HUES64 (cell line): Measurements from ENCODE around the gene BFSP2. TPM values are rescaled to one million over a fixed set of nuclear protein-coding genes. Genes with fewer than 3 reads are reported as not detected.

ENCODE experiments used
- H3K27ac ChIP-seq: 2 replicates; pipeline ENCODE4 v1.7.0; 2013; ENCODE audit warnings: low read depth, low read length, inconsistent platforms
- H3K27me3 ChIP-seq: 2 replicates; pipeline ENCODE4 v1.6.1; 2013; ENCODE audit warnings: mild to moderate bottlenecking, low read length; ENCODE audit not compliant: insufficient read depth
- H3K36me3 ChIP-seq: 2 replicates; pipeline ENCODE4 v1.6.1; 2013; ENCODE audit warnings: mild to moderate bottlenecking, low read length; ENCODE audit not compliant: insufficient read depth
- H3K4me1 ChIP-seq: 2 replicates; pipeline ENCODE4 v1.6.1; 2013; ENCODE audit warnings: mild to moderate bottlenecking, low read length, moderate library complexity; ENCODE audit not compliant: insufficient read depth
- H3K4me3 ChIP-seq: 2 replicates; pipeline ENCODE4 v1.5.1; 2013; ENCODE audit warnings: mild to moderate bottlenecking, low read length, moderate library complexity
- H3K9ac ChIP-seq: 2 replicates; pipeline ENCODE4 v1.6.1; 2013; ENCODE audit warnings: mild to moderate bottlenecking, low read depth, low read length
- H3K9me3 ChIP-seq: 2 replicates; pipeline ENCODE4 v1.6.1; 2013; ENCODE audit warnings: low read depth, low read length; ENCODE audit not compliant: insufficient read depth
- WGBS: fragments of 150-250, 120-280 bp; methylation state at CpG from one replicate; pipeline ENCODE4 v1.1.7; 2013; ENCODE audit warnings: missing lambda C conversion rate; 5-methylcytosine and 5-hydroxymethylcytosine counted together
- polyA plus RNA-seq, 2 experiments: library from polyadenylated mRNA; stranded (reverse); fragments of 50-300 nt; gene quantifications; one replicate each; pipeline ENCODE4 v1.2.3, GENCODE V29; 2013

Gene BFSP2, protein sequence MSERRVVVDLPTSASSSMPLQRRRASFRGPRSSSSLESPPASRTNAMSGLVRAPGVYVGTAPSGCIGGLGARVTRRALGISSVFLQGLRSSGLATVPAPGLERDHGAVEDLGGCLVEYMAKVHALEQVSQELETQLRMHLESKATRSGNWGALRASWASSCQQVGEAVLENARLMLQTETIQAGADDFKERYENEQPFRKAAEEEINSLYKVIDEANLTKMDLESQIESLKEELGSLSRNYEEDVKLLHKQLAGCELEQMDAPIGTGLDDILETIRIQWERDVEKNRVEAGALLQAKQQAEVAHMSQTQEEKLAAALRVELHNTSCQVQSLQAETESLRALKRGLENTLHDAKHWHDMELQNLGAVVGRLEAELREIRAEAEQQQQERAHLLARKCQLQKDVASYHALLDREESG
- polyA plus RNA-seq (2013, experiment 1 of 2), result not detected
- 1.7 TPM for polyA plus RNA-seq (2013, experiment 2 of 2)

DNA sequence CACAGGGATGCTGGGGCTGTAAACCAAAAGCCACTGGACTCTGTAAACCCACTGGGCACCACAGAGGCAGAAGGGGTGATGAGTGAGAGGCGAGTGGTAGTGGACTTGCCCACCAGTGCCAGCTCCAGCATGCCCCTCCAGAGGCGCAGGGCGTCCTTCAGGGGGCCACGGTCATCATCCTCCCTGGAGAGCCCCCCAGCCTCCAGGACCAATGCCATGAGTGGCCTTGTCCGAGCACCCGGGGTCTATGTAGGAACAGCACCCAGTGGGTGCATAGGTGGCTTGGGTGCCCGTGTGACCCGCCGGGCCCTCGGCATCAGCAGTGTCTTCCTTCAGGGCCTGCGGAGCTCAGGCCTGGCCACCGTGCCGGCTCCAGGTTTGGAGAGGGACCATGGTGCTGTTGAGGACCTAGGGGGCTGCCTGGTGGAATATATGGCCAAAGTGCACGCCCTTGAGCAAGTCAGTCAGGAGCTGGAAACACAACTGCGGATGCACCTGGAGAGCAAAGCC, at the start of gene BFSP2:
Gene BFSP2 (plus strand): TSS at position 51 of the 510 bp plus-strand sequence. CDS start 28 bp downstream, at position 79.
- Histone ChIP-seq H3K9me3 (no peaks in the 10 kb centered on the region), H3K27ac (no peak within 1 kb of the TSS), H3K4me1 (peaks cover 6% of the 10 kb centered on the region), H3K27me3 (no peaks in the 10 kb centered on the region), H3K36me3 (no peaks in the 10 kb centered on the region), H3K9ac (no peak within 1 kb of the TSS), H3K4me3 (no peak within 1 kb of the TSS)
- WGBS, result 95% methylated on average over 15 of the region's 15 CpGs

DNA sequence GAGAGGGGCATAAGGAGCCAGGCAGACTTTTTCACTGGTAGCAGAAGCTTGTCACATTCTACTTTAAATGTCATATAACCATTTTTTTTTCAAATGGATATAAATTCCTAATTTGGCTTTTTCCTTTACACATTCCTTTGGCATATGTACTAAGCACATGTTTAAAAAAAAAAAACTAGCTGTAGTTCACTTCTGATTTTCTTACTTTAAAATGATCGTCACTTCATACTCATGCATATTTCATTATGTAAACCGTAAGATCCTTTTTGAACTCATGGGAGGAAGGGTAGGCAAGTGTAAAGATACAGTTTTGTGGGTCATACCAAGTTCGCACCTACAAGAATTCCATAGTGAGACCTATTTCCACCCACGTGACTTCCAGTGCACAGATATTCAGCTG, 45.1 kb upstream of the BFSP2 start:
- no peak overlapping the region for H3K27ac ChIP-seq
- no peaks in the 10 kb centered on the region for H3K36me3 ChIP-seq
- no peak overlapping the region for H3K9ac ChIP-seq
- no peaks in the 10 kb centered on the region for H3K27me3 ChIP-seq
- WGBS, result 99% methylated on average over 4 of the region's 4 CpGs
- H3K9me3 ChIP-seq, result peaks cover 6% of the 10 kb centered on the region; the same call in 1 of the 2 replicates
- H3K4me1 ChIP-seq, result no peaks in the 10 kb centered on the region
- no peak overlapping the region for H3K4me3 ChIP-seq

DNA sequence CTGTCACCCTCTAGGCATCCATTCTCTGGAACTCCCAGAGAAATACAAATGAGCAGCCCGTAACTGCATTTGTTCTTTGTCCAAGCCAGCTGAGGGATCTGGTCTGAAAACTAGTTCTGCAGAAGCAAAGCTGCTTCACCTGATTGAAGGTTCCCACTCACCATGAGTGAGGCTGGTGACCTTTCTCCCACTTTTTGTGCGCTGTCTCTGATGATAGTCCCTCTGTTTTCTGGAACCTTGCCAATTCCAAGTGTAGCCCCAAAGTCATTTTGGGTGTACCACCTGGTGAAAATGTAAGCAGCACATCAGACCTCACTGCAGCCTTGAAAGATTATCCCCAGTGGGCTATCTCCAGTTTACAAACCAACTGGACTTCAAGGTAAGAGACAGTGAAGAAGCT, 39.4 kb upstream of the BFSP2 start:
- no peak overlapping the region for H3K27ac ChIP-seq
- no peak overlapping the region for H3K9ac ChIP-seq
- no peak overlapping the region for H3K4me3 ChIP-seq
- H3K27me3 ChIP-seq, result no peaks in the 10 kb centered on the region
- H3K9me3 ChIP-seq, result peaks cover 6% of the 10 kb centered on the region; the same call in 1 of the 2 replicates
- no peaks in the 10 kb centered on the region for H3K36me3 ChIP-seq
- peaks cover 5% of the 10 kb centered on the region; the same call in 1 of the 2 replicates for H3K4me1 ChIP-seq
- WGBS, result 91% methylated on average over 2 of the region's 2 CpGs

DNA sequence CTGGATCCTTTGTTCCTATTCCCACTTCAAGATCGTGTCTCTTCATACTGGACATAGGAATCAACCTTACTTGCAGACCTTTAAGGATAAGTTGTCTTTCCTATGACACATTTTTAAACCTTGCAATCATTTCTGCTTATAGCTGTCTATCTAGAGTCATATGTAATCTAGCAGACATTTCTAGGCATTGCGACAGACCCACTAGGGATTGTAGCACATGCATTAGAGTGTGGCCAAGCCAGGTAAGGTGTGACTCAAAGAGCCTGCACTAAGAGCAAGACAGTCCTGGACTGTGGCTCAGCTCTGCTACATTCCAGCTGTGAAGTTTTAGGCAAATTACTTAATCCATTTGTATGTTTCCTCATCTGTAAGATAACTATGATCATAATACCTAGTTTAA, 38.8 kb upstream of the BFSP2 start:
- Histone ChIP-seq H3K9ac (no peak overlapping the region), H3K4me3 (no peak overlapping the region), H3K36me3 (no peaks in the 10 kb centered on the region), H3K27me3 (no peaks in the 10 kb centered on the region), H3K9me3 (peaks cover 6% of the 10 kb centered on the region; the same call in 1 of the 2 replicates), H3K4me1 (peaks cover 5% of the 10 kb centered on the region; the same call in 1 of the 2 replicates), H3K27ac (no peak overlapping the region)
- WGBS, result 96% methylated on average over 2 of the region's 2 CpGs

DNA sequence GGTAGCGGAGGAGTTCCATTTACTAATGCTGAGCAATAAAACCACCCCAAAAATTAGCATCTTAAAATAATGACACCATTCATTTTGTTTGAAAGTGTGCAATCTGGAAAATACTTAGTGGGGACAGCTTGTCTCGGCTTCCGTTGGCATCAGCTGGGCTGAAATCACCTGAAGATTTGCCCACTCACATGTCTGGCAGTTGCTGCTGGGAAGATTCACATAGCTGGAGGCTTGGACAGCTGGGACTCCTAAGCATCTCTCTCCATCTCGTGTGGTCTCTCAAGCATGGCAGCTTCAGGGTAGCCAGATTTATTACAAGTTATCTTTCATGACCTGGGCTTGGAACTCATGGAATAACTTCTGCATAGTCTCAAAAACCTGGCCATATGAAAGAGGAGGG, 38.4 kb upstream of the BFSP2 start:
- H3K36me3 ChIP-seq, result no peaks in the 10 kb centered on the region
- no peak overlapping the region for H3K9ac ChIP-seq
- WGBS, result 91% methylated on average over 3 of the region's 4 CpGs
- peaks cover 2% of the 10 kb centered on the region; the same call in 1 of the 2 replicates for H3K9me3 ChIP-seq
- H3K27ac ChIP-seq, result no peak overlapping the region
- peaks cover 5% of the 10 kb centered on the region; the same call in 1 of the 2 replicates for H3K4me1 ChIP-seq
- H3K4me3 ChIP-seq, result no peak overlapping the region
- no peaks in the 10 kb centered on the region for H3K27me3 ChIP-seq

DNA sequence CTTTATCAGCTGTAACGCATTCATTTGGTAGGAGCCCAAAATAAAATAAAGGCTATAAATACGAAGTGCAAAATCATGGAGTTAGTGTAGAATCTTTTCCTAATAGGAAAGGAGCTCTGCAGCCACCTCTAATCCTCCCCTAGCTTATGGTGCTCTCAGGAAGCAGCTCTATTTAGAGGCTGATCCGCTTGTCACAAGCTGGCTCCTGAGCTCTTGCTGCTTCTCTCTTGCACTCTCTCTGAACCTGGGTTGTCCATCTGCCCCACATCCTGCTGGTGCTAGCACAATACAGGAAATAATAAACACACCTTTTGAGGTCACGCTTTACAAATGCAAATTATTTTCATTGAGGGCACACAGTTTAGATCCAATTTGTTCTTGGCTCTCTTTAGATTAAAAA, 37.3 kb upstream of the BFSP2 start:
- Histone ChIP-seq H3K4me3 (no peak overlapping the region), H3K27me3 (no peaks in the 10 kb centered on the region)
- 91% methylated on average over 4 of the region's 4 CpGs for WGBS

DNA sequence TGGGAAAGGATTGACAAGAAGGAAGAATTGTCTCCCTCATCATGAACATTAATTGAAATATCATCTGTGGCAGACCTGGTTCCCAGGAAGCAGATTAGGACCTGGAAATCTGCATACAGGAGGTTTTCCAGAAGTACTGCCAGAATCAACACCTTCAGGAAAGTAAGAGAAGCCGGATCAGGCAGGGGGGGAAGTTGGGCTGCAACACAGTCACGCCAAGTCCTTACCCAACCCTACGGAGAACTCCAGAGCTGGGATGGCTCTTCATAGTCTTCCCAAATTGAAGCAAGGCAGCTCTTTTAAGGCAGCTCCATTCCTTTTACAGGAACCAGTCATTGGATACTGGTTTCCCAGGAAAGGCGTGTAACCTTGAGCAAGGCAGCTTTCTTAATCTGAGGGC, 35.2 kb upstream of the BFSP2 start:
- WGBS, result 94% methylated on average over 4 of the region's 4 CpGs
- H3K4me1 ChIP-seq, result peaks cover 5% of the 10 kb centered on the region; the same call in 1 of the 2 replicates
- no peak overlapping the region for H3K27ac ChIP-seq
- H3K27me3 ChIP-seq, result no peaks in the 10 kb centered on the region
- H3K4me3 ChIP-seq, result no peak overlapping the region
- no peaks in the 10 kb centered on the region for H3K36me3 ChIP-seq
- no peaks in the 10 kb centered on the region for H3K9me3 ChIP-seq
- H3K9ac ChIP-seq, result no peak overlapping the region

More for the DNA sequence above, 37.3 kb upstream of the BFSP2 start:
- Histone ChIP-seq H3K4me1 (peaks cover 5% of the 10 kb centered on the region; the same call in 1 of the 2 replicates), H3K9ac (no peak overlapping the region), H3K36me3 (no peaks in the 10 kb centered on the region), H3K27ac (no peak overlapping the region), H3K9me3 (no peaks in the 10 kb centered on the region)

DNA sequence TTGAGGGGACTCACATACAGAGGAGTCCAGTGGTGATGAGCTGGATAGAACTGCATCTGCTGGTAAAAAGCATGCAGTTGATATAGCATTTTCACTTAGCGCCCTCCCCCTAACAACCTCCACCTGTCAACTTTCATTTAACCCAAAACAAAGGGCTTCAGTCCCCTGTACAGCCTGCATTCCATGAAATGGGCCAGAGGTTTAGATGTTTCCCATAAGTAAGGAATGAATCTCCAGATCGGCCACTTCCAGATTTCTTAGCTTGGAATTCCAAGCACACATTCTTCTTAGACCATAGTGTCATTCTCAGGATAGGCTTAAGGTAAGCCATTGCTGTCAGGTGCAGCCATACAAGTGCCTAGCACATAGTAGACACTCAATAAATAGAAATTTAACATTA, 32.9 kb upstream of the BFSP2 start:
- H3K27me3 ChIP-seq, result no peaks in the 10 kb centered on the region
- H3K4me3 ChIP-seq, result no peak overlapping the region
- H3K4me1 ChIP-seq, result peaks cover 5% of the 10 kb centered on the region; the same call in 1 of the 2 replicates
- 97% methylated on average over 2 of the region's 2 CpGs for whole genome bisulfite sequencing
- H3K36me3 ChIP-seq, result no peaks in the 10 kb centered on the region
- H3K27ac ChIP-seq, result no peak overlapping the region
- H3K9me3 ChIP-seq, result no peaks in the 10 kb centered on the region
- no peak overlapping the region for H3K9ac ChIP-seq

DNA sequence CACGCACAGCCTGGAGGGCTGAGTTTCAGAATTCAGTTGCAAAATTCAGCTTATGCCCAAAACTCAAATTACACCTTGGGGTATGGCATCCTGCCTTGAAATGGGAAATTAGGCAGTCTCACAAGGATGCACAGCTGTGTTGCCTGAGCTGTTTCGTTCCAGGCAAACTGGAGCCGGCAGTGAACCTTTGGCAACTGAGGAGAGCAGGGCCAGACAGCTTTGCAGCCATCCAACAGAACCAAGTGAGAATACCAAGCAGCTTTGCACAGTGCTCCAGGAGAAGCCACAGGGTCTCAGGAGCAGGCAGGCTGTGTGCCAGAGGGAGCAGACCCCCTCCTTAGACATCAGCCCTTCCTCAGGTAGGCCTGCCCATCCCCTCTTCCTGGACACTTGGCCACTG, 32.5 kb upstream of the BFSP2 start:
- H3K9ac ChIP-seq, result no peak overlapping the region
- peaks cover 1% of the 10 kb centered on the region; the same call in 1 of the 2 replicates for H3K4me1 ChIP-seq
- 96% methylated on average over 3 of the region's 3 CpGs for WGBS
- H3K27me3 ChIP-seq, result no peaks in the 10 kb centered on the region
- no peaks in the 10 kb centered on the region for H3K9me3 ChIP-seq
- H3K27ac ChIP-seq, result no peak overlapping the region
- no peaks in the 10 kb centered on the region for H3K36me3 ChIP-seq
- no peak overlapping the region for H3K4me3 ChIP-seq

DNA sequence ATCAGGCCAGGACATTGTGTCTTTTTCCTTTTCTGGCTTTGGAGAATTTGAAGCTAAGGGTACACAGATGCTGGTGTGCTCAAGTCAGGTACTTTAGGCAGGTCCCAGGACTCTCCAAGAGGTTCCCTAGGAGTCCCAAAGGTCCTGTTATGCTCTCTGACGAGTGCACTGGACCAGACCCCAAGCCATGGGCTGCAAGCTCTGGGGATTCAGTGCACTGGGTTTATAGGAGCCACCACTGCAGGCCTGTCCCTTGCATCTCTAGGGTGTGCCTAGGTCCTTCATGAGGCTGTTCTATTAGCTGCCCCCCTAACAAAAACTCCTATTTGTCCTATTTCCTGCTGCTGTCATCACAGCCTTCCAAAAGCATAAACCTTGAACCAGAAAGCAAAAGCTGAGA, 31.9 kb upstream of the BFSP2 start:
- Histone ChIP-seq H3K36me3 (no peaks in the 10 kb centered on the region), H3K4me1 (no peaks in the 10 kb centered on the region), H3K9ac (no peak overlapping the region), H3K27ac (no peak overlapping the region), H3K27me3 (no peaks in the 10 kb centered on the region), H3K4me3 (no peak overlapping the region), H3K9me3 (no peaks in the 10 kb centered on the region)
- WGBS, result 92% methylated on average over 1 of the region's 1 CpG

DNA sequence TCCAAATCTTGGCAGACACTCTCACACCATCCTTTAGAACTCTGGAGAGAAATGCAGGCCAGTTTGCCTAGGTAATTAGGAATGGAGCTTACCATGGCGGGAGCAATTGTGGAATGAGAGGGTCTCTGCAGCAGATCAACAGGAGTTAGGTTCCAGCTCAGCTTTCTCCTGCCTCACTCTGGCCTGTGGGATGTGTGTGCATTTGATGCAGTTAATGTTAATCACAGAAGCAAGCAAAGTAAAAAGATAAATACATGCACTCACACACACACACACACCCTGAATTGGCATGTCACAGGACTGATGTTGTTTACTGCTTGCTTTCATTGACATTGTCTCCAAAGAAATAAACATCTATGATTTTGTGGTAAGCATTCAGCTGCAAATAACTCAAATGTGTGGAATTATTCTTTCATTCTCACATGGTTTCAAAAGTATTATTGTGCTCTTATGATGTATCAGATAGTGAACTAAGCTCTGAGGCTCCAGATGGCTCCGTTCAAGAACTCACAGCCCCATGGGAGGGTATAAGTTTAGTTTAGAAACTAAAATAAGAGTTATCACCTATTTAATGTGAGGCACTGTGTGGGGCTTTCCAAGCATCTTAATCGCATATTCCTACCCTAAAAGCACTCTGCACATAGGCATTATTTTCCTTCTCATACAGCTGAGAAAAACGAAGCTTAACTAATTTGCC, 31.3 kb upstream of the BFSP2 start:
- H3K27me3 ChIP-seq, result no peaks in the 10 kb centered on the region
- 88% methylated on average over 4 of the region's 4 CpGs for WGBS
- H3K36me3 ChIP-seq, result no peaks in the 10 kb centered on the region
- no peaks in the 10 kb centered on the region for H3K4me1 ChIP-seq
- H3K9ac ChIP-seq, result no peak overlapping the region
- H3K4me3 ChIP-seq, result no peak overlapping the region
- no peak overlapping the region for H3K27ac ChIP-seq
- H3K9me3 ChIP-seq, result no peaks in the 10 kb centered on the region
